ENCODE results near the gene LTBP1. TPM values are rescaled to one million over a fixed set of nuclear protein-coding genes. Genes with fewer than 3 reads are reported as not detected.

LTBP1 gene
- total RNA-seq, 1 experiment from 2014 or later = 28.5 TPM

- DNase-seq = no peak
- no CpG with 5 or more reads among the region's 3 CpGs for WGBS (ENCODE audit: extremely low coverage, insufficient read length, low lambda C conversion rate)
- no peaks in the 10 kb centered on the region for H3K27me3 ChIP-seq (ENCODE audit: insufficient read depth, low read length)
- no peak overlapping the region for H3T11ph ChIP-seq (ENCODE audit: low read length)
- no peak overlapping the region for H4K8ac ChIP-seq (replicated peaks; ENCODE audit: insufficient read length, low read depth, low read length)
- H2BK20ac ChIP-seq (ENCODE audit: low read depth, low read length, poor library complexity, severe bottlenecking) = no peak overlapping the region
- Mint-ChIP-seq H3K9me3 (no peaks in the 10 kb centered on the region), H3K36me3 (ENCODE audit: insufficient read depth in 1 of 3, low read depth in 3 of 3) (no peaks in the 10 kb centered on the region; a peak in 1 of 7 replicates), H3K27me3 (ENCODE audit: low read depth) (no peaks in the 10 kb centered on the region), H3K4me3 (no peak overlapping the region), H3K4me1 (0 out of 4 replicates have a peak, but pooled peaks cover 0 to 5% of the 10 kb centered on the region in 2 experiments), H3K27ac (no peak overlapping the region)
- H3K9ac ChIP-seq (ENCODE audit: extremely low read depth, insufficient read length, low read length) = no peak overlapping the region
- H2BK15ac ChIP-seq (ENCODE audit: low read depth, low read length) = no peak overlapping the region
- no peak overlapping the region for H4K5ac ChIP-seq (ENCODE audit: insufficient read length, low read depth, low read length)
- H3K27ac ChIP-seq (ENCODE audit: insufficient read length, low read depth, low read length) = no peak overlapping the region
- H4K20me1 ChIP-seq (ENCODE audit: control insufficient read depth, insufficient read depth, insufficient read length) = no peaks in the 10 kb centered on the region
- no peaks in the 10 kb centered on the region for H3K79me2 ChIP-seq (ENCODE audit: insufficient read depth, low read length)
- H3K79me1 ChIP-seq (ENCODE audit: insufficient read depth, low read depth, low read length, poor library complexity, severe bottlenecking) = no peaks in the 10 kb centered on the region
- H3K14ac ChIP-seq (ENCODE audit: insufficient read depth, low read length) = no peak overlapping the region
- no peak overlapping the region for H4K91ac ChIP-seq (ENCODE audit: insufficient read length, low read depth, low read length)
- no peak overlapping the region for H2BK120ac ChIP-seq (ENCODE audit: low read depth, low read length, poor library complexity, severe bottlenecking)
- H3K4me2 ChIP-seq (ENCODE audit: insufficient read depth, insufficient read length, low read length) = no peak overlapping the region
- H3K18ac ChIP-seq (ENCODE audit: insufficient read length, low read depth, low read length) = no peak overlapping the region
- H3K4ac ChIP-seq (ENCODE audit: low read depth, low read length) = no peak overlapping the region
- no peak overlapping the region for H3K56ac ChIP-seq (ENCODE audit: insufficient read length, low read depth, low read length)
- no peak overlapping the region for H2BK12ac ChIP-seq (ENCODE audit: insufficient read length, low read depth, low read length)
- H3K23ac ChIP-seq (ENCODE audit: insufficient read length, low read depth, low read length) = no peak overlapping the region
- peaks cover 3% of the 10 kb centered on the region; the same call in 1 of the 2 replicates for H3K4me1 ChIP-seq (ENCODE audit: insufficient read depth, low read length)
- no peaks in the 10 kb centered on the region for H3K23me2 ChIP-seq (ENCODE audit: insufficient read length, low read depth, low read length, poor library complexity, severe bottlenecking)
- TF ChIP-seq, protein P1, sequence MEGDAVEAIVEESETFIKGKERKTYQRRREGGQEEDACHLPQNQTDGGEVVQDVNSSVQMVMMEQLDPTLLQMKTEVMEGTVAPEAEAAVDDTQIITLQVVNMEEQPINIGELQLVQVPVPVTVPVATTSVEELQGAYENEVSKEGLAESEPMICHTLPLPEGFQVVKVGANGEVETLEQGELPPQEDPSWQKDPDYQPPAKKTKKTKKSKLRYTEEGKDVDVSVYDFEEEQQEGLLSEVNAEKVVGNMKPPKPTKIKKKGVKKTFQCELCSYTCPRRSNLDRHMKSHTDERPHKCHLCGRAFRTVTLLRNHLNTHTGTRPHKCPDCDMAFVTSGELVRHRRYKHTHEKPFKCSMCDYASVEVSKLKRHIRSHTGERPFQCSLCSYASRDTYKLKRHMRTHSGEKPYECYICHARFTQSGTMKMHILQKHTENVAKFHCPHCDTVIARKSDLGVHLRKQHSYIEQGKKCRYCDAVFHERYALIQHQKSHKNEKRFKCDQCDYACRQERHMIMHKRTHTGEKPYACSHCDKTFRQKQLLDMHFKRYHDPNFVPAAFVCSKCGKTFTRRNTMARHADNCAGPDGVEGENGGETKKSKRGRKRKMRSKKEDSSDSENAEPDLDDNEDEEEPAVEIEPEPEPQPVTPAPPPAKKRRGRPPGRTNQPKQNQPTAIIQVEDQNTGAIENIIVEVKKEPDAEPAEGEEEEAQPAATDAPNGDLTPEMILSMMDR (conservative IDR thresholded peaks at IDR 0.05) = no peak
- no peaks in the 10 kb centered on the region for H3K9me3 ChIP-seq (ENCODE audit: control insufficient read depth, low read depth, low read length)
- H2BK5ac ChIP-seq (ENCODE audit: insufficient read length, low read length) = no peak overlapping the region
- H2AK5ac ChIP-seq (ENCODE audit: insufficient read length, low read length) = no peak overlapping the region
- H2AFZ ChIP-seq (ENCODE audit: low read length) = no peak overlapping the region
These were observed 54.2 kb downstream of the LTBP1 start for GRCh38 chr2:33000986-33001385.
